Panc1 (cell line): ENCODE measurements around the gene MS4A7. TPM values are rescaled to one million over a fixed set of nuclear protein-coding genes. Genes with fewer than 3 reads are reported as not detected.

Experiments
- ATAC-seq: fragments of 200-7000 bp; cut with Tn5 transposase; 2 replicates; pipeline ENCODE4 v1.9.1; 2020; ENCODE audit warnings: mild to moderate bottlenecking, moderate library complexity
- BruUV-seq: library from RNA; stranded (reverse); fragments of 400-500 nt; replicated peaks from 2 replicates; lab custom pipeline; 2021; lab: Mats Ljungman, UMichigan
- CTCF ChIA-PET: fragments of 300-600 bp; sonication (Branson Sonifier 250); formaldehyde crosslinking; loops from one replicate; lab custom pipeline; 2022; ENCODE audit warnings: antibody characterized with exemption; lab: Charles Lee
- POLR2A ChIA-PET: fragments of 300-600 bp; sonication (Branson Sonifier 250); formaldehyde crosslinking; loops from one replicate; lab custom pipeline; 2022; ENCODE audit warnings: antibody characterized with exemption; lab: Charles Lee
- DNase-seq: peaks from one replicate; pipeline ENCODE4 v3.0.0-alpha.2; 2010; ENCODE audit warnings: low read depth, low spot score
- H3K27ac ChIP-seq: 2 replicates; pipeline ENCODE4 v1.5.1; 2011; ENCODE audit warnings: mild to moderate bottlenecking, low read length, inconsistent platforms
- H3K27me3 ChIP-seq: fragments of 200-500 bp; sonication (Bioruptor generic); 2 replicates; pipeline ENCODE4 v1.6.0; 2014; ENCODE audit warnings: low read length, inconsistent platforms; ENCODE audit not compliant: control insufficient read depth, insufficient read depth
- H3K36me3 ChIP-seq: fragments of 200-500 bp; sonication (Bioruptor generic); 2 replicates; pipeline ENCODE4 v1.5.1; 2014; ENCODE audit warnings: inconsistent platforms, mild to moderate bottlenecking, low read length, moderate library complexity; ENCODE audit not compliant: control insufficient read depth, insufficient read depth
- H3K4me1 ChIP-seq: 2 replicates; pipeline ENCODE4 v1.5.1; 2011; ENCODE audit warnings: inconsistent platforms, mild to moderate bottlenecking, low read length, moderate library complexity; ENCODE audit not compliant: control insufficient read depth, insufficient read depth
- H3K4me3 ChIP-seq, 2 experiments: 2 replicates each; pipeline ENCODE4 v1.5.1; 2011 to 2012; ENCODE audit warnings: low read depth in 2 of 2, low read length in 2 of 2, mild to moderate bottlenecking in 2 of 2, inconsistent platforms in 1 of 2, moderate library complexity in 1 of 2
- H3K9me3 ChIP-seq: fragments of 200-500 bp; sonication (Bioruptor generic); 2 replicates; pipeline ENCODE4 v1.5.1; 2014; ENCODE audit warnings: low read depth, mild to moderate bottlenecking, inconsistent platforms, low read length, moderate library complexity; ENCODE audit not compliant: control insufficient read depth, insufficient read depth
- CTCF ChIP-seq: fragments of 450-650 bp; IDR thresholded peaks from 2 replicates; pipeline ENCODE4 v1.5.1; 2017; ENCODE audit warnings: mild to moderate bottlenecking
- POLR2AphosphoS5 ChIP-seq: IDR thresholded peaks from 2 replicates; pipeline ENCODE4 v1.6.1; 2012; ENCODE audit warnings: mild to moderate bottlenecking, low read depth, low read length, moderate library complexity
- REST ChIP-seq, 2 experiments: IDR thresholded peaks; 2 replicates each; pipeline ENCODE4 v1.6.1; 2011 to 2012; ENCODE audit warnings: low read depth in 2 of 2, control low read depth in 1 of 2, low read length in 1 of 2, mild to moderate bottlenecking in 1 of 2, moderate library complexity in 1 of 2; ENCODE audit not compliant: insufficient read depth in 1 of 2
- SIN3A ChIP-seq: IDR thresholded peaks from 2 replicates; pipeline ENCODE4 v1.6.1; 2012; ENCODE audit warnings: low read depth, mild to moderate bottlenecking, low read length, moderate library complexity, borderline replicate concordance; ENCODE audit not compliant: insufficient read depth
- TCF7L2 ChIP-seq: IDR thresholded peaks from 2 replicates; pipeline ENCODE4 v1.6.1; 2011; ENCODE audit warnings: mild to moderate bottlenecking, low read depth, low read length, inconsistent platforms
- in situ Hi-C: cut with HindIII; loops from 2 replicates; pipeline ENCODE4 v1.10.0; 2016; ENCODE audit warnings: low sequenced_read_pairs, low pct_unique_long_range_greater_than_20kb
- intact Hi-C: fragments of 100-400 bp; cut with micrococcal nuclease; formaldehyde crosslinking; loops from one replicate; pipeline ENCODE4 v1.10.0; 2022; ENCODE audit not compliant: unreplicated experiment
- total RNA-seq: library from RNA; stranded (reverse); gene quantifications from one replicate; pipeline ENCODE4 v1.2.1, GENCODE V29; 2021; ENCODE audit not compliant: unreplicated experiment

The MS4A7 gene
- total RNA-seq, 1 experiment from 2014 or later, result 0.23 TPM

- H3K36me3 ChIP-seq, result no peaks in the 10 kb centered on the region
- H3K27me3 ChIP-seq, result no peaks in the 10 kb centered on the region
- intact Hi-C loops (no loop called here), in situ Hi-C loops (no loop called here)
- TF ChIP-seq SIN3A, result no peak
- no peak for TF ChIP-seq CTCF
- TF ChIP-seq TCF7L2, result no peak
- TF ChIP-seq REST (IDR thresholded peaks at IDR 0.05; ENCODE audit: insufficient read depth in 1 of 2, low read depth in 2 of 2, low read length in 1 of 2), result no peak
- TF ChIP-seq POLR2AphosphoS5, result no peak
- DNase-seq (no peak), ATAC-seq (no peak)
- ChIA-PET CTCF (no interaction called here), POLR2A (no interaction called here)
- H3K27ac ChIP-seq, result no peak overlapping the region
- H3K9me3 ChIP-seq, result no peaks in the 10 kb centered on the region
- no peaks in the 10 kb centered on the region for H3K4me1 ChIP-seq
- H3K4me3 ChIP-seq, result no peak overlapping the region
- BruUV-seq, result no TSS peak
Observed at GRCh38 chr11:60422609-60423008, 44.3 kb downstream of the MS4A7 start.

GRCh38 chr11:60428517-60428916, 50.2 kb downstream of the MS4A7 start:
- TF ChIP-seq REST (IDR thresholded peaks at IDR 0.05; ENCODE audit: insufficient read depth in 1 of 2, low read depth in 2 of 2, low read length in 1 of 2), result no peak
- no peak for TF ChIP-seq SIN3A
- TF ChIP-seq CTCF, result no peak
- TF ChIP-seq TCF7L2, result no peak
- TF ChIP-seq POLR2AphosphoS5, result no peak

More at GRCh38 chr11:60428517-60428916, 50.2 kb downstream of the MS4A7 start:
- intact Hi-C loops (no loop called here), in situ Hi-C loops (no loop called here)
- Histone ChIP-seq H3K4me3 (no peak overlapping the region), H3K9me3 (no peaks in the 10 kb centered on the region), H3K36me3 (no peaks in the 10 kb centered on the region), H3K27me3 (no peaks in the 10 kb centered on the region), H3K4me1 (no peaks in the 10 kb centered on the region), H3K27ac (no peak overlapping the region)
- ChIA-PET POLR2A (no interaction called here), CTCF (no interaction called here)
- ATAC-seq (no peak), DNase-seq (no peak)
- no TSS peak for BruUV-seq
